ENCODE data around the gene PARVG.
A peak's percentile ranks its signal among the peaks of the same experiment; 100 is the strongest.

Gene PARVG

GRCh38 chr22:44181033-44181911 lies 547 bp downstream of the PARVG start:
- DNase-seq, result no peak

- DNase-seq, result no peak
These were observed 1.3 kb downstream of the PARVG start for GRCh38 chr22:44181912-44182587.

- DNase-seq, result no peak
These were observed 2.0 kb downstream of the PARVG start for GRCh38 chr22:44182588-44183286.

- DNase-seq, result no peak
These were observed 2.5 kb downstream of the PARVG start for GRCh38 chr22:44183287-44183588.

- DNase-seq, result no peak
These were observed 3.3 kb downstream of the PARVG start for GRCh38 chr22:44184006-44184405.

- DNase-seq, result no peak
These were observed 4.8 kb downstream of the PARVG start for GRCh38 chr22:44185237-44186120.

GRCh38 chr22:44186121-44186510 lies 5.4 kb downstream of the PARVG start:
- DNase-seq, result no peak

- DNase-seq, result no peak
These were observed 6.0 kb downstream of the PARVG start for GRCh38 chr22:44186737-44187136.

GRCh38 chr22:44187652-44188230 lies 7.0 kb downstream of the PARVG start:
- DNase-seq, result no peak

- no peak for DNase-seq
These were observed 7.6 kb downstream of the PARVG start for GRCh38 chr22:44188316-44188715.

GRCh38 chr22:44188986-44189630 lies 8.4 kb downstream of the PARVG start:
- no peak for DNase-seq

- no peak for DNase-seq
These were observed 9.8 kb downstream of the PARVG start for GRCh38 chr22:44190381-44190976.

- DNase-seq, result no peak
These were observed 10.3 kb downstream of the PARVG start for GRCh38 chr22:44191036-44191454.

GRCh38 chr22:44192098-44192815 lies 11.5 kb downstream of the PARVG start:
- DNase-seq, result peak in 1 of 3 experiments; percentile 1

- DNase-seq, result no peak
These were observed 12.2 kb downstream of the PARVG start for GRCh38 chr22:44192816-44193534.

- DNase-seq, result no peak
These were observed 12.8 kb downstream of the PARVG start for GRCh38 chr22:44193535-44193891.

GRCh38 chr22:44194569-44194968 lies 13.8 kb downstream of the PARVG start:
- DNase-seq, result no peak

- peak in 1 of 3 experiments; percentile 7 for DNase-seq
These were observed 14.6 kb downstream of the PARVG start for GRCh38 chr22:44195189-44195871.

- no peak for DNase-seq
These were observed 15.5 kb downstream of the PARVG start for GRCh38 chr22:44196241-44196640.
